GM18858 (cell line): ENCODE measurements around the gene C19orf81.

Experiments used
- ATAC-seq: cut with Tn5 transposase; IDR thresholded peaks from one replicate; pipeline ENCODE4 v1.9.1; 2021; ENCODE audit not compliant: unreplicated experiment

C19orf81 gene

DNA sequence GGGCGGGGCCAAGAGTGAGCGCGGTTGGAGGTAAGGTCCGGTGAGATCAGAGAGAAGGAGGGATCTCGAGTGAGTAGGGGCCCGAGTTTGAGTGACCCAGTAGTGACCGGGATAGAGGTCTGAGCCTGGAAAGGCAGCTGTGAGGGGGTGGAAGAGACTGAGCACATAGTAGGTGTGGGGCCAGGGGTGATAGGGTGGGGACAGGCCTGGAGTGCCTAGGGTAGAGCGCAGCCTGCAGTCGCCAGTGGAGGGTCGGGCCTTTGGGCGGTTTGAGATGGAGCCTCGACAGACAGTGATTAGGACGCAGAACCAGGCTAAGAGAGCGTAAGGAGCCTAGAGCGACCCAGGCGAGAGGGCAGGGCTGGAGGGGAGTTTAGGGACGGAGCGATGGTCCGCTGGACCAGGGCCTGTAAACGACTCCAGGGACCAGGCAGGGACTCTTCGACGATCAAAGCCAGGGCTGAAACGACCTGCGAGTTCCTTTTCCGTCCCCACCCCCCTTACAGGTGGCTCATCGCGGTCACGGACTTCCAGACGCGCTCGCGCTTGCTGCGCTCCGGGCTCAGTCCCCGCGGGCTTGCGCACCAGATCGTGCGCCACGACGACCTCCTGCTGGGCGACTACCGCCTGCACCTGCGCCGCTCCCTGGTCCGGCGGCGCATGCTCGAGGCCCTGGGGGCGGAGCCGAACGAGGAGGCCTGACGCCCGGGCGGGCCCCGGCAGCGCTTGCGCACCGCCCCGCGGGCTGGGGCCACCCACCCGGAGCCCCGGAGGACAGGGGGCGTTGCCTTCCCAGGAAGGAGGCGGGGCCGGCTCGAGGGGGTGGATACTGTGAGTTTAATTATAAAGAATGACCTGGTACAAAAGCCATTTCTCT is 9.4 kb downstream of the C19orf81 start:
- no peak for ATAC-seq

DNA sequence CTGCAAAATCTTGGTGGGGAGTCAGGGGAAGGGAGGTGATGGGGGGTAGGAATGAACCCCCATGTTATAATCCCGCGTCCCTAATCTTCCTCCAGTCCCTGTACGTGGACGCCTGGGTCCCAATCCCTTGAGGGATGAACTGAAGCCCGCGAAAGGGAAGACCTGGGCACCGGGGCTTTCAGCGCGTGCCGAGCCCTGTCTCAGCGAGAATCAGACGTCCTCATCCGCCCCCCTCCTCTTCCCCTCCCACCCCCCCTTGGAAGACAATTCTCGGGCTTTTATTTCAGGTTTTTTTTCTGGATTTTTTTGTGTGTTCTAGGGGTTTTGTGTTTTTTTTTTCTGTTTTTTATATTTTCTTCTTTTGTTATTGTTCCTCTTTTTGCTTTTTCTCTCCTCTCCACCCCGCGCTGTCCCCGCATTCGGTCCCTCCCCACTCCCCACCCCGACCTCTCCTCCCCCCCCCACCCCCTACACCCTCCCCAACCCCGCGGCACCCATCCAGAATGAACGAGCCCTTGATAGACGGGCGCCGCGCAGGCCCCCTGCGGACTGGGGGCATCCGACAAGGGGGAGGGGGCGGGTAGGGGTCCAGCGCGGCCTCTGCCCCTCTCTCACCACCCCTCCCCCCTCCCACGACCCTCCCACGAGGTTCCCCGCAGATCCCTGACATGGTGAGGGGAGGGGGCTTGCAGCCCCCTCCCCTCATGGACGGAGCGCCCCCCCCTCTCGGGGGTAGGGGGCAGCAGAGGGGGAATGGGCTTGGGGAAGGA is 10.3 kb downstream of the C19orf81 start:
- ATAC-seq: no peak

DNA sequence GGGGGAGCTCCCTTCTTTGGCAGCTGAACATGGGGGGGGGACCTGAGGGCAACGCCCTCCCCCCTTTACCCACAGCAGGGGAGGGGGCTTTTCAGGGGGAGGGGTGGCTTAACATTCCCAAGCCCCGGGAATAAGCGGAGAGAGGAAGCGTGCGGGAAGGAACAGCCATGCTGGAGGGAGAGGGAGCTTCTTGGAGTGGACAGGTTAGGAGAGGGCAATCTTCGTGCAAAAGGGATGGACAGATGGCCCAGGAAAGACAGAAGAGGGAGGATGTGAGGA is 10.8 kb downstream of the C19orf81 start:
- no peak for ATAC-seq

DNA sequence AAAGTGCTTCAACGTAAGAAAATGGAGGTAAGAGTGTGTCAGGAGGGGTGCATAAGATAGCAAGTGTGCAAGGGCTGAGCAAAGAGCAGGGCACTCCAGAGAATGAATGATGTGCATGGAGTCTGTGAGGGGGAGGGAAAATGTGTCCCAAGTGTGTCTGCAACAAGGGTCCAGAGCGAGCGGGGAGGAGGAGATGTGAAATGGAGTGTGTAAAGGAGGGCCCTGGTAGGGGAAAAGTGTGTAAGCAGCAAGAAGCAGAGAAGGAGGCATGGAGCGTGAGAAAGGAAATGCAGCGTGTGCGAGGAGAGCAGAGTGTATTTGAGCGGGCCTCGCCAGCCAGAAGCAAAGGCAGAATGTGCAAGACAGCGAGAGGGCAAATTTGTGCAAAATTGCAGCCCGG is 11.8 kb downstream of the C19orf81 start:
- no peak for ATAC-seq

DNA sequence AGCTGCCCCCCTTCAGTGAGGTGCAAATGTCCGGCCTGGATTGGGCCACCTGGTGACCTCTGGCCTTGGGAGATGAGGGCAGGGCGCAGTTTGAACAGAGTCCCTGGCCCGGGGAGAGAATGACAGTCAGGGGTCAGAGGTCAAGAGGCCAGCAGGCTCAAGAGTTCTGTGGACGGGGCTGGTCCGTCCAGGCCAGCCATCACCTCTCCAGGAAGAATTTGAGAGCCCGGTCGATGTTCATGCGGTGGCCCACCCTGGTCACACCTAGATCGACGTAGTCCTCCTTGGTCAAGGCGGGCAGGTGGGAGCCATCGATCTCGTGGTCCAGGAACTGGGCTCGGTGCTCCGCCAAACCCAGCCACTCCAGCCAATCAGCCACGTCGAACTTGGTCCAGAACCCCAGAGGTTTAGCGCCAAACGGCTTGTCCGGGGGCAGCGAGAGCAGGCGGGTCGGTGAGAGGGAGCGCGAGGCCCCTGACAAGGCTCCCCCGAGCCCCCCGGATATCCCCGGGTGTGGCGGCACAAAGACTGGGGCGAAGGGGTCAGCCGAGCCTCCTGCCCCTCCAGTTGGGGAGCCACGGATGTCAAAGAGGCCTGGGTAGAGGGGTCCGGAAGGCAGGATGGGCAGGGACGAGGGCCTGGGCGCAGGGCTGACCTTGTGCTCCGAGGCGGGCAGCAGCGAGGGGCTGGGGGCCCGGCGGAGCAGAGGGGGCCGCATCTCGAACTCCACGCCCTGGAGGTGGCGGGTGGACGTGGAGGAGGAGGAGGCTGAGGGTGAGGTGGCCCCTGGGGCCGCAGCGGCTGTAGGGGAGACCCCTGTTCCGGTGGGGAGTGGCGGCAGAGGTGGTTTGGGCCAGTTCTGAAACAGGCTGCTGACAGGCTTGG is 12.8 kb downstream of the C19orf81 start:
- no peak for ATAC-seq

DNA sequence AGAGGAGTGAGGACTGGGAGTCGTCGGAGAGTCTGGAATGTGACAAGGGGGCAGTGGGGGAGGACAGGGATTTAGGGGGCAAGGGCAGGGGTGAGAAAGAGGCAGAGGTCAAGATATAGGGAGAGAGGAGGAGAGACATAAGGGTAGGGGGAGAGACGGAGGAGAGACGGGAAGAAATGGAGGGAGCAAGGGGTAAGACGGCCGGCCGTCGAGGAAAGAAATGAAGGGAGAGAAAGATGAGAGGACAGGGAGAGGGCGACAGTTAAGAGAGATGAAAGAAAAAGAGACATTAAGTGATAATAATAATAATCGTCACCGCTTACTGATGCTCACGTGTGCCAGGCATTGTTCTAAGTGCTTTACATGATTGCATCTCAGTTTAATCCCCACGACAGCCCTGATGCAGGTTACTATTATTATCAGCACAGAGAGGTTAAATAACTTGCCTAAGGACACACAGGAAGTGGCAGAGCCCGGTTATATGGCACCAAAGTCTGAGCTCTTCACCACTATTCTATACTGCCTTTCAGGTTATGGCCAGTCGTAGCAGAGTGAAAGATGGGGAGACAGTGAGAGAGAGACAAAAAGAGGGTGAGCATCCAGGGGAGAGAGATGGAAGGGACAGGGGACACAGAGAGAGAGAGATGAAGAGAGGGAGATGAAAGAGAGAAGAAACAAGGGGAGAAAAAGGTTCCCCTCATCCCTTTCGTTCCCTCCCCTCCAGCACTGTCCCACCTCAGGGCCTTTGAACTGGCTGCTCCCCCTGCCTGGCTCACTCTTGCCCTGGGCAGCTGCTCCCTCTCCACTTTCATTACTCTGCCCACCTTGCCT is 13.6 kb downstream of the C19orf81 start:
- no peak for ATAC-seq

DNA sequence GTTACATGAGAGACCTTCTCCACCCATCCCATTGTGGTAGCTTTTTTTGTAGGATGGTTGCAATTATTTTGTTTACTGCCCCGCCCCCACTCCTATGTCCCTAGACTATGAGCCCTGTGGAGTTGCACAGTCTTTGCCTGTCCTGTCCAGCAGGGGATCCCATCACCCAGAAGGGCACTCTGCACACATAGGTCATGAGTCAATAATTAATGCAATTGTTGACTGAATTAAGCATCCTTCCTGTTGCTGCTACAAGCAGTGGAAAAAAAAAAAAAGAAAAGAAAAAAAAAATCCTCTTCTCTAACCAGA is 14.2 kb downstream of the C19orf81 start:
- ATAC-seq: no peak

DNA sequence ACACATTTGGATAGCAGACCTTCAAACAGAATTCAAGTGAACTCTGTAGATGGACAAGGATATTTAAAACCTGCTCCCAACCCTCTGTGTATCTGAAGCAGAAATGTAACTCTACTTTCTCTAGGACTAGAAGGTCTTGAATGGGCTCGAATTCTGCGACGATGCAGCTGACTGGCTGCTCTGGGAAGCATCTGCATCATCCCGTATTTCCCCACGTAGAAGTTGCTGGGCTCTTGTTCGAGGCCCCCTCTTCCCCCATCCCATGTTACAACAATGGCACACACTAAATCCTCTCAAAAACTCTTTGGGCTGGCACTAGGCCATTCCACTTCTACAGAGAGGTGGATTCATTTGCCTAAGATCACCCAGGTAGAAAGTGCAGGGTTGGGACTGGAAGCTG is 15.0 kb downstream of the C19orf81 start:
- ATAC-seq: no peak

DNA sequence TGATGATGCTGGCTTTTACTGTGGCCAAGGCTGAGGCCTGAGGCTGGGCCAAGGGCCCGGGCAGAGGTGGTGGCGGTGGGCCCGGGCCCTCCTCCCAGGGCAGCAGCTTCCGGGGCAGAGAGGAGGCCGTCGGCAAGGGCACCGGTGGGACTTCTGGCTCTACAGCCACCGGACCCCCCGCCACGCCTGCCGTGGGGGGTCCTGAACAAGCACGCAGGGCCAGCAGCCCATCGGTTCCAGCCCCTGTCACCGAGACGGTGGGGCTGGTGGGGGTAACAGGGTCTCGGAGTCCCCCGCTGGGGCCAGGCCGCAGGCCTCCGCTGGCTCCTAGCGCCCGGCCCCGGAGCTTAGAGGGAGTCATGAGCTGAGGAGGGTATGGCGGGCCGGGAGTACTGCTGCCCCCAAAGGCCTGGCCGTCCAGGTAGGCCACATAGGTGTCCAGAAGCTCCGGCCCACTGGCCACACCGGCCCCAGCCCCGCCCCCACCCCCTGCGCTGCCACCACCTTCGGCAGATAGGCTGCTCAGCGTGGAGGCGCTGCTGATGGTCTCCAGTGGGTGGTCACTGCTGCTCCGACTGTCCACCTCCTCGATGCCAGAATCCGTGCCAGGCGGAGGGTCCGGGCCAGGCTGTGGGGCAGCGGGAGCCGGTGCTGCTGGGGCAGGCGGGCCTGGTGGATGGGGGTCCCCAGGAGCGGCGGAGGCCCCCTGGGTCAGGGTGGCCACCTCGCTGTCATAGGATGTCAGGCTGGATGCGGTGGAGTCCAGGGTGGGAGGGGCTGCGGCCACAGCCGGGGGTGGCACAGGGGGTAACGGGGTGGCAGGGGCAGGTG is 17.3 kb downstream of the C19orf81 start:
- ATAC-seq: no peak

DNA sequence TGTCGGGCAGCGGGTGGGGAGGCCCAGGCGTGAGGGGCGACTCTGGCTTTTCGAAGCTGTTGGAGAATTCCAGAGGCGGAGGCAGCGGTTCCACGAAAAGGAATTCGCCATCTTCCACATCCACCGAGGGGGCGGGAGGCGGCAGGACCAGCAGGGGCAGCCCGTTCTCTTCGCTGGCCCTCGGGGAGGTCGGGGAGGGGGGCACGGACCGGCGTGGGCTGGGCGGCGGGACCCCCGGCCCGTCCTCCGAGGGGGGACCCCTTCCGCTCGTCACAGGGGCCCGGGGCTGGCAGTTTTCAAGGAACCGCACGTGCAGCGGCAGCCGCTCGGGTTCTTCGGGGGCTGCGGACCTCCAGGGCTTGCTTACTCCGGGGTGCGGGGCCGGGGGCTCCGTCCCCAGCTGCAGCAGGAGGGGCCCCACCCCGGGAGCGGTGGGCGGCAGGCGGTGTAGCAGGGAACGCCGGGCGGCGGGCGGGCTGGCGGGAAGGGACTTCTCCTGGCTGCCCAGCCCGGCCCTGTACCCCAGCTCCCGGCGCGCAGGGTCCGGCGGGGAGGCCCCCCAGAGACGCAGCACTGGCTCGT is 18.0 kb downstream of the C19orf81 start:
- no peak for ATAC-seq

DNA sequence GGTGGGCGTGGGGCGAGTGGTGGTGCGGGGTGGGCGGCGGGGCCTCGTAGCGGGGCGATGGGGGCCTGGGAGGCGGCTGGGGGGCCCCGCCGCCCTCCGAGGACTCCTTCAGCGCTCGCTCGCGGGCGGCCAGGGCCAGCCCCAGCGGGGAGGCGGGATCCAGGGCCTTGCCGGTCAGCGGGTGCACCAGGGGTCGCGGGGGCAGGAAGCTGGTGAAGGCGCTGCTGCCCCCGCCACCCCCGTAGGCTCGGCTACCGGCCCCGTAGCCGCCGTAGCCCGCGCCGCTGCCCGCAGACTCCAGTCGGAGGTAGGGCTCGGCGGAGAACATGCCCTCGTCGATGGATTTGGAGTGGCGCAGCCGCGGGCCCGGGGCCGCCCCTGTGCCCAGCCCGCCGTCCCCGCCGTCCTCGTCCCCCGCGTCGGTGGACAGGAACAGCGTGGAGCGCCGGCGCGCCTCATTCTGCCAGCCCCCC is 18.6 kb downstream of the C19orf81 start:
- ATAC-seq: no peak

DNA sequence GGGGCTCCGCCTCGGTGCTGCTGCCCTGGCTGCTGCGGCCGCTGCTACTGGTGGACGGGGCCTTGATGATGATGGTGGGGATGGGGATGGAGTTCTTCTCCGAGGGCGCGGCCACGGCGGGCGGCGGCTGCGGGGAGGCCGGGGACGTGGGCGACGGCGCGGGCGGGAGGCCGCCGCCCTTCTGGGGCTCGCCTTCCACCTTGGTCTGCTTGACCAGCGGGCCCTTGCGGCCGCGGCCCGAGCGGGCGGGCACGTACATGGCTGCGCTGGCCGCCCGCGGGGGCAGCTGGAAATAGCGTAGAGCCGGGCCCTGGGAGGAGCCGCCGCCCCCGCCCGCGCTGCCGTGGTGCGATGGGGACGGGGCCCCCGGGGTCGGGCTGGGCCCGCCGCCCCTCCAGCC is 19.2 kb downstream of the C19orf81 start:
- ATAC-seq: no peak

DNA sequence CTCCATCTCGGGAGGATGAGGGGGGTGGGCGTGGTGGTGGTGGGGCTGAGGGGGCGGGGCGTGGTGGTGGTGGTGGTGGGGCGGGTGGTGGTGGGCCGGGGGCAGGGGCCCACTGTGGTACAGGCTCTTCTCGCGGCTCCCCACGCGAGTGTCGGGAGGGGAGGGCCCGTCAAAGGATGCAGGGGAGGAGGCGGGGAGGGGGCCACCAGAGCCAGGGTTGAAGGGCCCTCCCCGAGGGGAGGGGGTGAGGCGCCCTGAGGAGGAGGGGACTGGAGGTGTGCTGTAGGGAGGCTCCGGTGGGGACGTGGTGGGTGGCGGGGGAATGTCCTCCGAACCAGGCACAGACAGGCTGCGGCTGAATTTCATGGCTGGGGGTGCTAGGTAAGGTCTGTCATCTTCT is 19.6 kb downstream of the C19orf81 start:
- no peak for ATAC-seq

DNA sequence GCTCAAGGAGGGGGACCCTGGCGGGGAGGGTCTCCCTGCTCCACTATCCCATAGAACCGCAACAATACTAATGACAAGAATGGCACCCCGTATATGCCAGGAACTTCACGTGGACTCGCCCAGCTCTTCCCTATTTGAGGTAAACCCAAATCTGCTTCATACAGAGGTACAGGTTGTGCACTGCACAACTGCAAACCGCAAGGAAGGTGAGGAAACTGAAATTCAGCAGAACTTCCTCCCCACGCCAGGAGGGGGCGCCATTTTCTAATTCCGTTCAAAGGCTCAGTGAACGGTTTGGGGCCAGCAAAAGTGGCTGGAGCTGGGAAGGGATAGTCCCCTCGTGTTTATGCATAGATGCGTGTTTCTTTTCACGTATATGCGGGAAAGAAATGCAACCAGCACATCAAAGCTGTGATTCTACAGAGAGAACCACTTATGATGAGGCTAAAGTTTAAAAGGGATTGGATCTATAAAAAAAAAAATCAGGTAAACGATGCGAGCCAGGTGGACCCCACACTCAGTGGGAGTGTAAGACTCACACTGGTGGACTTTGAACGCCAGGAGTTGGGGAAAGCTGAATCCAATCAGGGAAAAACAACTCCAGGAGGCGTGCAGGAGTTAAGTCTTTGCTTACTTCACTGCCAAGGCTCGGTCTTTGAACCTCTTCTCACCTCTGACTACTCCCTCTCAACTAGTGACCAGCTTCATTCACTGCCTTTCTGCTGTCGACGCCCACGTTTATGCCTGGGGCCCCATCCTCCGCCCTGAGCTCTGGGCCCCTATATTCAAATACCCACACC is 20.3 kb downstream of the C19orf81 start:
- no peak for ATAC-seq

DNA sequence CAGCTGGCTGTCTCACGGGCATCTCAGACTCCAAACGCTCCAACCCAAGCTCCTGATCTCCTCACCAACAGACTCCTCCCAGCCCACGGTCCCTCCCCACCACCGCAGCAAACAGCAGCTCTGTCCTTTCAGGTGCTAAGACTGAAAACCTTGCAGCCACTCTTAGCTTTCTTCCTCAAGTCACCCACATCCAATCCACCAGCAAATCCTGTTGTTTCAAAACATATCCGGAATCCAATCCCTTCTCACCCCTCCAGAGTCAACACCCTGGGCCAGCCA is 20.8 kb downstream of the C19orf81 start:
- no peak for ATAC-seq

DNA sequence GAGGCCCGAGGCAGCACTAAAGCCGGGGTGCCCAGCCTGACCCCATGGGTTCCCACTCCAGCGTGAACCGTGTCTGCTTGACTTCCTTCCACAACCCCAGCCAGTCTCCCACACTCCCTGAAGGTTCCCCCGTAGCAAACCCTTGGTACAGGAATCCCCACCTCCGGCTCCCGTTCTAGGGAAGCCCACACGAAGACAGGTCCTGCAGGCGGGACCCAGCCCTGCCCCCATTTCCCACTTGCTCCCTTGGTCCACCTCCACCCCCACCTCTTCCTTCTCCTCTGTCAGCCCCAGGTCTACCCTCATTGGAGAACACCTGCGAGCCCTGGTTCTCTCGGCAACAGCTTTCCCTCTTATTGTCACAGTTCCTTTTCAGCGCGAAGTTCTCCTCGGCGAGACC is 23.9 kb downstream of the C19orf81 start:
- no peak for ATAC-seq

DNA sequence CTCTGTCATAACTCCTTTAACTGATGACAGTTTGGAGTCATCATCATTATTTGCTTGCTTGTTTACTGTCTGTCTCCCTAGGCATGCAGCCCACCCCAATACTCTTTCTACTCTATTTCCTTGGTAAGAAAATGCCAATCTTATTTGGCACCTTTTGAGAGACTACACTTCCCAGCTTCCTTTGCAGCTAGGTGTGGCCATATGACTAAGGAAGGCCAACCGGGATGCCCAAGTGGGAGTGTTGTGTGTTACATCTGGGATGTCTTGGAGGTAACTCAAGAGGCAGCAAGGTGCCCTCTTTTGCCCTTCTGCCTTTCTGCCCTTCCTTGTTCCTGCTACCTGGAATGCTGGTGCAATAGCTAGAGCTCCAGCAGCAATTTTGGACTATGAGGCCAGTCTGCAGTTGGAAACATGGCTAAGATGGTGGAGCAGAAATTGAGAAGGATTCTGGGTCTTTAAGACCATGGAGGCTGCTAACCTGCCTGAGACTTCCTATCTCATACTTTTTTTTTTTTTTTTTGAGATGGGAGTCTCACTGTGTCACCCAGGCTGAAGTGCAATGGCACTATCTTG is 27.5 kb downstream of the C19orf81 start:
- no peak for ATAC-seq

DNA sequence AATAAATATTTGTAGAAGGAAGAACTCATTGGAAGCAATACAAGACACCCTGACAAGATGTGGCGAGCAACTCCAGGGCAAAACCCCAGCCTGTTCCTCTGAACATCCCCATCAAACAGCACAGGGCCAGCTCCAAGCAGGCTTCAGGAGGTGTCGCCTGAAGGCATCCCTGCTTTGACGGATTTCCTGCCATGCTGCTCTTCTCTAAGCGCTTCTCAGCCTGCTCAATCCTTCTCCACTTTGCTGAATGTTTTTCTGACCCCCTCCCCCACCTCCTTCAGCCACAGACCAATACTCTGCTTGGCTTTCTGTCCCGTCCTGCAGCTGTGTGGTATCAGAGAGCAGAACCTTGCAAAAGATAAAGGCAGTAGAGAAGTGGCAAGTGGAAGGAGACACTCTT is 28.4 kb downstream of the C19orf81 start:
- ATAC-seq: no peak

DNA sequence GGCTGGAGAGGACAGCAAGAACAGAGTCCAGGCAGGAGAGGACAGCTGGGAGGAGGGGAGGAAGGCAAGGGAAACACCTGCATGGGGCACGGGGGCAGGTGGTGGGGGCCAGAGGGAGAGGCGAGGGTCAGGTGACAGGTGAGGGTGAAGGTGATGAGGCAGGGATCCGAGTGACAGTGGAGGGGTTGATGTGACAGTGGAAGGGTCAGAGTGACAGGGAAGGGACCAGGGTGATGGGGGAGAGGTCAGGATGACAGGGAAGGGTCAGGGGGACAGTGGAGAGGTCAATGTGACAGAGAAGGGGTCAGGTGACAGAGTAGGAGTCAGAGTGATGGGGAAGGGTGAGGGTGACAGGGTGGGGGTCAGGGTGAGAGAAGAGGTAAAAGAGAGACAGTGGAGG is 29.1 kb downstream of the C19orf81 start:
- no peak for ATAC-seq
